Jurkat, Clone E6-1 (cell line): ENCODE results near the gene MTOR.
"Not testable (repeated sequence)": the region's sequence is repeated elsewhere in the genome, so short reads cannot be mapped to it uniquely, and the experiment has no call there.

ENCODE experiments used
- DNase-seq: peaks from one replicate; pipeline ENCODE4 v3.0.0-alpha.2; 2011; ENCODE audit warnings: low read depth, low spot score
- H3K4me3 ChIP-seq: 2 replicates; pipeline ENCODE4 v1.5.1; 2011; ENCODE audit warnings: mild to moderate bottlenecking, low read length, control low read depth, moderate library complexity

The MTOR gene

DNA sequence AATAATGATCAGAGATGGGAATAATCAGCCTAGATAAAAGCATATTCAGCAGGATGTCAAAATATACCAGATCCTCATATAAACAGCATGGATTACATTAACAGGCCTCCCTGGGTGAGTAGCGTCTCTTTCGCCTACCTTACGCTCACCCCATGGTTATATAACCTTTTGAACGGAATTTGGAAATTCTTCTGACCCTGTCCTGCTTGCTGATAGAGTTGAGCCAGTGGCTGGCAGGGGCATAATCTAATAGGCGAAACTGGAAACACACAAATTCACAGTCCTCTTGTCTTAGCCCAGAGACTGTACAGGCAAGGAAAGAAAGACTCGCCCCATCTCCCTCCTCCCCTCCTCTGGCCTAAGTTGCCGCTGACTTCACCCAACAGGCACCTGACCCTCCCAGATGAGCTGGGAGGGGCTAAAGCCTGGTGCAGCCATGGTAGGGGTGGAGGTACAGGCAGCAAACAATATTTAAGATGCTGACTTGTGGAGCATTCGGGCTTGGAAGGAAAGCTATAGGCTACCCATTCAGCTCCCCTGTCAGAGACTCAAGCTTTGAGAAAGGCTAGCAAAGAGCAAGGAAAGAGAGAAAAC, 73.4 kb downstream of the MTOR start, which contains the start of gene ANGPTL7:
TSS of gene ANGPTL7 (plus strand) at position 498 of the 594 bp plus-strand sequence. CDS start 225 bp downstream, outside the sequence.
- no peak for DNase-seq

DNA sequence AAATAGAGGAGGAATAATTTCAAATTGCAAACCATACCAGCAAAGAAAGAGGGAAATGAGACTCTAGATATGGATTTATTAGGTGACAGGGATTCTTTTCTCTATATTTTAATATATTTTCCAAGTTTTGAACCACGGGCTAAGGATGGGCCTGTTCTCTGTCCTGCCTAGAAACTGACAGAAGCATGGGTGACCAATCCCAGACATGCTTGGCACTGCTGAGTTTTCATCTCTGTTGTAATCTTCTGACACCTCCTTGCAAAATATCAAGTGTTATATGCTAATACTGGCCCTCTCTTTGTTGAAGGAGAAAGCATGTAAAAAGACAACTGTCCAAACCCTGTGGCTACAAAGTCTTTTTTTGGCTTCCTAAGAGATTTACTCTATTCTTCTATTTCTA, 74.0 kb downstream of the MTOR start:
- no peak for DNase-seq
- no peak overlapping the region for H3K4me3 ChIP-seq

More for the DNA sequence above, 73.4 kb downstream of the MTOR start, which contains the start of gene ANGPTL7:
- H3K4me3 ChIP-seq: no peak within 1 kb of the TSS

DNA sequence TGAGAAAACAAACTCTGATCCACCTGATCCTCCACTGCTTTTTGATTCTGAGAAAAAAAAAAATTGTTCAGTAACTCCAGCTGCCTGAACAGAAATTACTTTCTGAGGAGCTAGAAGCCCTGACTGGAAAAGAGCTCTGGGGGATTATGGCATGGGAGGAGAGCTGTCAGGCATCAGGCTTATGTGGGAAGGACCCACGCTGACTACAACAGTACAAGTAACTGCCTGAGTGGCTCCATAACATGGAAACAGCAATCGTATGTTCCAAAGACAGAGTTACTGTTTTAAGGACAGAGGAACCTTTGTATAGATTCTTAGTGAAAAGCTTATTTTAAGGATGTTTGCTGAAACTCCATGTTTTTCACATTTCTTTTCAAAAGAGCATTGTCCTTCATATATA, 74.4 kb downstream of the MTOR start:
- H3K4me3 ChIP-seq: no peak overlapping the region
- no peak for DNase-seq

DNA sequence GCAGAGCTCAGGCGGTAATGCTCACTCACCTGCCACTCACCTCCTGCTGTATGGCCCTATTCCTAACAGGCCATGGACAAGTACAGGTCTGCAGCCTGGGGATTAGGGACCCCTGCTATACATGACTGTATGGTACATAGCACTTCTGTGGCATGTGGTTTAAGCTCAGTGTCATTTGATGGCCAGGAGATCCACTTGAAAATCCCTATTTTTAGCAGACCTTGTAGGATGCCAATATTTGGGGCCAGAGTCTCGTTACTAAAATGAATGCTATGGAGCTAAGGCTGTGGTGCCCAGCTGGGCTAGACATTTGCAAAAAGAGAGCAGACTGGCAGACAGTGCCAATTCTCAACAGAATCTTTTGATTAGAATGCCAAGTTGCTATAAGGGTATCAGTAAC, 74.9 kb downstream of the MTOR start:
- no peak for DNase-seq
- H3K4me3 ChIP-seq: no peak overlapping the region

DNA sequence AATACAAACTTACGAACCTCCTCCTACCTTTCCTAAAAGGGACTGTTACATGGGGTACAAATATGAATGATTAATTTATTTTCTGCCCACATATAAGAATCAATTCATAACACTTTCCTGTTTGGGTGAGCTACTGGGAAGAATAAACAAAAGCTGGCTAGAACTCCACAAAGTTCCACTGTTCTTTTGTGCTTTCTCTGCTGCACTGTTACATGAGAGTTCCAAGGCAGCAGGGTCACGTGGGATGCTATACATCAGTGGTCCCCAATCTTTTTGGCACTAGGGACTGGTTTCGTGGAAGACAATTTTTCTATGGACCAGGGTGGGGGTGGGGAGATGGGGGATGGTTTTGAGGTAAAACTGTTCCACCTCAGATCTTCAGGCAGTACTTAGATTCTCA, 75.4 kb downstream of the MTOR start:
- H3K4me3 ChIP-seq: no peak overlapping the region
- DNase-seq: no peak

DNA sequence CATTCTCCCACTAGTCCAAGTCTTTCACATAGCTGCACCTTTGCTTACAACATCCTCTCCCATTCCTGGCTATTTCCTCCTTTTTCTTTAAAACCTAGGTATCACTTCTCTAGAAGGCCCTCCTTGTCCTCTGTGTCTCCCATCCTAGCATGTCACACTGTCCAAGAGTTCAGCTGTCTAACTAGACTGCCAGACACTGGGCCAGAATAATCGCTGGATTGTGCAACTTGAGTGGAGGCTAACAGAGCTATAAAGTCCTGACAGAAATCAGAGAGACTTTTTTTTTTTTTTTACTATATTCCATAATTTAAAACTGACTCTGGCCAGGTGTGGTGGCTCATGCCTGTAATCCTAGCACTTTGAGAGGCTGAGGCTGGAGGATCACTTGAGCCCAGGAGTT, 77.4 kb downstream of the MTOR start:
- H3K4me3 ChIP-seq: no peak overlapping the region
- no peak for DNase-seq

DNA sequence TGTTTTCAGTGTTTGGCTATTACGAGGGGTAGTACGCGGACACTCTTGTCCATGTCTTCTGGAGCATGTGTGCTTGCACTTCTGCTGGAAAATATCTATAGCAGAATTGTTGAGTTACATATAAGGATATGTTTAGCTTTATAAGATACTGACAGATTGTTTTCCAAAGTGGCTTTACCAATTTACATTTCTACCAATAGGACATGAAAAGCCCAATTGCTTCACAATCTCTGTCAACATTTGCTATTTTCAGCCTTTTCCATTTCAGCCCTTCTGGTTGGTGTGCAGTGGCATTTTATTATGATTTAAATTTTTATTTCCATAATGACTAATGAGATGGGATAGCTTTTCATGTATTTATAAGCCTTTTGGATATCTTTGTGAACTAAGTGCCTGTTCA, 79.5 kb downstream of the MTOR start:
- no peak overlapping the region for H3K4me3 ChIP-seq
- DNase-seq: no peak

DNA sequence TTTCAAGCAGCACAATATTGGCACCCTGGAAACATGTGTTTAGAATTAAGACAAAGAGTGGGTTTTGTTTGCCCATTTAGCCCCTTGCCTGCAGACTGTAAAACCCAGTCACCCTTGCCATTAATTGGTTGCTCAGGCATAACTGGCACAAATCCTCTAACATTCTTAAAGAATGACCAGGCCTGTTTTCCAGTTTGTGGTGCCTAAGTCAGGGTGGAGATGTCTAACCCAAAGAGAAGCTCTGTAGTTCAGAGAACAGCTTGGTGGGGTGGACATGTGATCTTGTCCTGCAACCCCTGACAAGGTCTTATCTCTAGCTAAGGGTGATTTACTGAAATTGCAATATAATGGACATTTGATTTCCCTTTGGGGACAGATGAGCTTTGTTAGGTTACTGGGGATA, 82.0 kb downstream of the MTOR start:
- DNase-seq: no peak
- no peak overlapping the region for H3K4me3 ChIP-seq

DNA sequence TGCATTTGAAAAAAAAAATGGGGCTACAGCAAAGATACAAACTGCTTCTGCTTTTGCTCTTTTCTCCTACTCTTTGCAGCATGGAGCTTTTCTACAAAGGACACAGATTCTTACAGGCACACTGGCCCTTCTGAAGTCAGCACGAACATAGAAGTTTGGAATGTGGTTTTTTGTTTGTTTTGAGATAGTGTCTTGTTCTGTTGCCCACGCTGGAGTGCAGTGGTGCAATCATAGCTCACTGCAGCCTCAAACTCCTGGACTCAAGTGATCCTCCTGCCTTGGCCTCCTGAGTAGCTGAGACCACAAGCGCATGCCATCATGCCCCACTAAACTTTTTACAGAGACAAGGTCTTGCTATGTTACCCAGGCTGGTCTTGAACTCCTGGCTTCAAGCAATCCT, 82.6 kb downstream of the MTOR start:
- DNase-seq, H3K4me3 ChIP-seq: not testable (repeated sequence)

DNA sequence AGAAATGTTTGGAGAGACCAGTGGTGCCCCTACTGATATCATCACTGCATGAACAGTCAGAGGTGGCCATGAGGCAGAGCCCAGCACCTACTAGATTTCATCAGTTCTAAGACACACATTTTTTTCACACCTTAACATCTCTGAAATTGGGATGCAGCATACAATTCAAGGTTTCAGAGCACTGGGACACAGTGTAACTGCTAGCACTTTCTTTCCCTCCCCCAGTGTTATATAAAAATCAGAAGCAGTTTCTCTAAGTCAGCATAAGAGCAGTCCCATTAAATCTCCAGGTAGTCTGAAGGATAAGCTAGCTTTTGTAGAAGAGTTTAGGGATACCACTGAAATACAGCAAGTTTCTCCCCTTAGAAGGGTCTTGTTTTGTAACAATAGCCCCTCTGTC, 83.2 kb downstream of the MTOR start:
- no peak overlapping the region for H3K4me3 ChIP-seq
- DNase-seq: no peak

DNA sequence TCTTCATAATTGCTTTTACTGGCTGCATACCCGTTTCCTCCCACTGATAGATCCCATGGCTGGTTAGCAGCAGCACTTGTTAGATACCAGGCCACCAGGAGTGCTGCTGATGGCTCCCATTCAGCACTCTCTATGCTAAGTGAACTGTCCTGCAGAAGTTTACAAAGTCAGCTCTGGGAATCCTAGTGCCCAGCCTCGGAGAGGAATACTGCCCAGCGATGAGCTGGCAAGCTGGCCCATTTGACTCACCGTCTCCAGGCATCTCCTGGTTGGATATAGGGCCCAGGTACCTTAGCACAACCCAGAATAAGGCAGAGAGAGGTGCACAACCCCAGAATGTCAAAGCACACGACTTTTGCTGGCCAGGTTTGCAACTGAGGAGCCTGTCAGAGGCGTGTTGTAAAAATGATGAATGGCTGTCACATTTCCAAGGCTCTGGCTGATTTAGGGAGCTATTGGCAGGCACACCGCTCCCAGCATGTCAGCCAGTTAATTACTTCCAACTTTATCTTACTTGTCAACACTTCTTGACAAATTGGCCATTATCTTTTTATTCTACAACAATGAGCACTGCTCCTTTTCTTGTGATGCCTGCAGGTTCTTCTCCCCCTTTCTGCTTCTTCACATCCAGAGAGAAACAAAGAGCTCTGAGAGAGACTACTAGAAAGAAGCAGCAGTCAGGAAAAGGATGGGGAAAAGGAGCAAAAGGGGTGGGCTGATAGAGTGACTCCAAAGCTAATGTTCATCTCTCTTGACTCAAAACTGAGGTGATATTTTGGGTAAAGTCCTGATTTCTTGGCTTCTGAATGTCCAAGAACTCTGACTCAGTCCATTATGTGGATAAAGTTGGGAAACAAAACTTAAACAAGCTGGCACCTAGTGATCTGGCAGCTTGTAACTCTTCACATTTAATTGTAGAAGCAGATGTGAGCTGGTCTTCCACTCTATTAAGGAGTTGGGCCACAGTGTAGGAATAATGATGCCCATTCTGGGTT, 84.0 kb downstream of the MTOR start:
- DNase-seq: no peak
- H3K4me3 ChIP-seq: no peak overlapping the region

DNA sequence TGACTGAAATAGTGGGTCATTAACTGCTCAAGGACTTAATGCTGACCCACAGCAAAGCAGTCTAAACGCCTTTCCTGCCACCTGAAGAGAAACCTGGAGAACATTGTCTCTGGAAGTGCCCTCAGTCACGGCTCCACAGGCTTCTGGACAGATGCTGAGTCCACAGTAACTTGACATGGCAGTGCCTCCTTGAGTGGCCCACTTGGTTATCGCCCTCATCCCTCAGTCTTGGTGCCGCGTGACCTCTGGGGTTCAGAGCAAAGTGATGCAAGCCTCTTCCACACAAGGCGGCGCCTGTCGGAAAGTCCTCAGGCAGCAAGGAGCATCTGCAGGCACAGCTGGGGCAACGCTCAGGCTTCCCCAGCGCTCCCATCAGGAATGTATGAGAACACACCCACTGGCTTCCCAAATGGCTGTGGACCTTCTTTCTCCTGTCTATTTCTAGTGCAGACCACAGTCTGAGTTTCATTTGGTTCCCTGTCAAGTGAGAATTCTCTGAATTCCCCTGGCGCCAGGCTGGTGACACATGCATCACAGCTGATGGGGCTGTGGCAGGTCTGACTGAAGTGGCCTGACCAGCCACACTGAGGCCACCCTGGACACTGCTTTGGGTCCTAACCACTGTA, 86.2 kb downstream of the MTOR start:
- DNase-seq: no peak
- no peak overlapping the region for H3K4me3 ChIP-seq

DNA sequence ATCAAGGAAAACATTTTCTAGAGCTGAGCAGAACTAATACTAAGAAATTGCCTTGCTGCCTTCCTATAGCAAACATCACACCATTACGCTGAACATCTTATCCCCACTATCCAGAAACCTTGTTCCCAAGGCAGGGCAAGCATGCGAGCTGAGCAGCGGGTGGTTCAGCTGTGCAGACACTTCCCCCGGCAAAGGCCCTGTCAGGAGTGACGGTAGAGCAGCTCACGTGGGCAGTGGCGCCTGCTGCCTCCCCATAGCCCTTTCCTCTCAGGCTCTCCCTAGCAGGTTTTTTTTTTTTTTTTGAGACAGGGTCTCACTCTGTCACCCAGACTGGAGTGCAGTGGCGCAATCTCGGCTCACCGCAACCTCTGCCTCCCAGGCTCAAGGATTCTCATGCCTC, 86.9 kb downstream of the MTOR start:
- H3K4me3 ChIP-seq: no peak overlapping the region
- no peak for DNase-seq

DNA sequence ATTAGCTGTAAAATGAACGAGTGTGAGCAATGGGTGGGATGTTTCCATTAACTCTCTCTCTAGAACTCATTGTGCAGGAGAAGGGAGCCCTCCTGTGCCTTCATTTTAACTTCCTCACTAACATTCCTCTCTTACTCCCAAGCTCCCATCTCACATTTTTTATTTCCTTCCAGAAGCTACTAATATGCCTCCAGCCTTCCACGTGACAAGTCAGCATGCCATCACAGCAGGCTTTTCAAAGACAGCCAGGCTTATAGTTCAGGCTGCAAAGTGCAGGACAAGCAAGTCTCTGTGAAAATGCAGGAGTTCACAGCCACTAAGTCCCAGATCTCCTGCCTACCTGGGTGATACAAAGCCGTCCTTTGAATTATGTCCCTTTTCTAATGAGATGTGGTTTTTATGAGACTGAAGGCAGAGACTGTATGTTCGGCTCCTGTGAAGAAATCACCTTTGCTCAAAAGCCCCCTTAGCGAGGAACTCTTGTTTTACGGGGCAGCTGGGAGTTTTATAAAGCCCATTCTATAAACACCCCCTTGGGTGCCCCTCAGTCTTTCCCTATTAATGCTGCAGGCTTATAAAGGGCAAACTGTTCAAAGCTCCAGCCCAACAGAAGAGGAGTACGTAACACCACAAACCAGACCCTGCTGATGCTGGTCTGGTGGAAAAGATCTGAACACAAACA, 87.9 kb downstream of the MTOR start:
- DNase-seq: no peak
- H3K4me3 ChIP-seq: no peak overlapping the region

DNA sequence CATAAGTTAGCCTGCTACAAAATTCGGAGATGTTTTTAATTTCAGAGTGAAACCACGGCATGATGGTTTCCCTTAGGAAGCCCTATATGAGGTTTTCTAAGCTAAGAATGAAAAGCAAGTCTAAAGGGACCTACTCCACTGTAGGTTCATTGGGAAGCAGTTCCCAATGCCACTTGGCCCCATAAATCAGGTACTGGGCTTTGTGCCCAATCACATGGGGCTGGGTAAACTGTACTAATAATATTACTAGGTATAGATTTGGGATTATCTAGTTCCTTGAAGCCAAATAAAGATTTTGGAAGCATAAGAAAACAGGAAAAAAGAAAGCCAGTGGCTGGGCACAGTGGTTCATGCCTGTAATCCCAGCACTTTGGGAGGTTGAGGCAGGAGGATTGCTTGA, 92.2 kb downstream of the MTOR start:
- H3K4me3 ChIP-seq: no peak overlapping the region
- DNase-seq: no peak

DNA sequence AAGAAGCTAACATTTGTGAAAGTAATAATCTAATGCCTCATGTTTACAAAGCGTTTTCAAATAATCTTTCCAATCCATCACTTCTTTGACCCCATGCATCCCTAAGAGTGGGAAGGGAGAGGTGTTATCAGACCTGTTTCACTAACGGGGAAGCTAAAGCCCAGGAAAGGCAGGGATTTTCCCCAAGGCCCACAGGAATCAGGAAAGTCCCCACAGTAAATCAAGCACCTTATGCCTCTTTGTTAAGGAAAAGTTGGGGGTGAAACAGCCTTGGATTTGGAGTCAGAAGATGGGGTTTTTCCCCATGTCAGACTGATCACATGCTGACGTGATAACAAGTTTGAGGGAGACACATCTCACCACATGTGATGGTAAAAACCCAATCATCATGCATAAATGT, 93.1 kb downstream of the MTOR start:
- no peak for DNase-seq
- H3K4me3 ChIP-seq: no peak overlapping the region

DNA sequence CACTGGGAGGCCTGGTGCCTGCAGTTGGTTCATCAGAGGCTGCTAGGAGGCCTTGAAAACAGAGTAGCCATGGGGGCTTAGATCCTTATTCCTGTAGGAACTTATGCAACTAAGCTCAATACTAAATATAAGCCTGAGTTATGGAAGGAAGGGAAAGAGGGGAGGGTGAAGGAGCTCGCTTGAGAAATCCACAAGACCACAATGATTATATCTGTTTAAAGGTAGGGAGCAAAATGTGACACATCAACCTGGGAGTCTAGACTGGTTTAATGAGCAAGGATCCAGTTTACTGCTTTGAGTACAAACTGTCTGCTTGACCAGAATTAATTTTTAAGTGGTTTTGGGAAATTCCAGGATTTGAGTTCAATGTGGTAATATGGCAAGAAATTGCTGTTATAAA, 93.6 kb downstream of the MTOR start:
- H3K4me3 ChIP-seq: no peak overlapping the region
- no peak for DNase-seq

DNA sequence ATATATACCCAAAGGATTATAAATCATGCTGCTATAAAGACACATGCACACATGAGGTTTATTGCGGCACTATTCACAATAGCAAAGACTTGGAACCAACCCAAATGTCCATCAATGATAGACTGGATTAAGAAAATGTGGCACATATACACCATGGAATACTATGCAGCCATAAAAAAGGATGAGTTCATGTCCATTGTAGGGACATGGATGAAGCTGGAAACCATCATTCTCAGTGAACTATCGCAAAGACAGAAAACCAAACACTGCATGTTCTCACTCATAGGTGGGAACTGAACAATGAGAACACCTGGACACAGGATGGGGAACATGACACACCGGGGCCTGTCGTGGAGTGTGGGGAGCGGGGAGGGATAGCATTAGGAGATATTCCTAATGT, 95.6 kb downstream of the MTOR start:
- not testable (repeated sequence) for DNase-seq, H3K4me3 ChIP-seq

DNA sequence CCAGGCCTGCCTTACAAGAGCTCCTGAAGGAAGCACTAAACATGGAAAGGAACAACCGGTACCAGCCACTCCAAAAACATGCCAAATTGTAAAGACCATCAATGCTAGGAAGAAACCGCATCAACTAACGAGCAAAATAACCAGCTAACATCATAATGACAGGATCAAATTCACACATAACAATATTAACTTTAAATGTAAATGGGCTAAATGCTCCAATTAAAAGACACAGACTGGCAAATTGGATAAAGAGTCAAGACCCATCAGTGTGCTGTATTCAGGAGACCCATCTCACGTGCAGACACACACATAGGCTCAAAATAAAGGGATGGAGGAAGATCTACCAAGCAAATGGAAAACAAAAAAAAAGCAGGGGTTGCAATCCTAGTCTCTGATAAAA, 99.6 kb downstream of the MTOR start:
- DNase-seq, H3K4me3 ChIP-seq: not testable (repeated sequence)
